Panc1 (cell line): ENCODE measurements around the gene MEX3C. TPM values are rescaled to one million over a fixed set of nuclear protein-coding genes. Genes with fewer than 3 reads are reported as not detected.

ENCODE experiments used
- ATAC-seq: fragments of 200-7000 bp; cut with Tn5 transposase; 2 replicates; pipeline ENCODE4 v1.9.1; 2020; ENCODE audit warnings: mild to moderate bottlenecking, moderate library complexity
- BruUV-seq: library from RNA; stranded (reverse); fragments of 400-500 nt; replicated peaks from 2 replicates; lab custom pipeline; 2021; lab: Mats Ljungman, UMichigan
- CTCF ChIA-PET: fragments of 300-600 bp; sonication (Branson Sonifier 250); formaldehyde crosslinking; loops from one replicate; lab custom pipeline; 2022; ENCODE audit warnings: antibody characterized with exemption; lab: Charles Lee
- POLR2A ChIA-PET: fragments of 300-600 bp; sonication (Branson Sonifier 250); formaldehyde crosslinking; loops from one replicate; lab custom pipeline; 2022; ENCODE audit warnings: antibody characterized with exemption; lab: Charles Lee
- DNase-seq: peaks from one replicate; pipeline ENCODE4 v3.0.0-alpha.2; 2010; ENCODE audit warnings: low read depth, low spot score
- H3K27ac ChIP-seq: 2 replicates; pipeline ENCODE4 v1.5.1; 2011; ENCODE audit warnings: mild to moderate bottlenecking, low read length, inconsistent platforms
- H3K27me3 ChIP-seq: fragments of 200-500 bp; sonication (Bioruptor generic); 2 replicates; pipeline ENCODE4 v1.6.0; 2014; ENCODE audit warnings: low read length, inconsistent platforms; ENCODE audit not compliant: control insufficient read depth, insufficient read depth
- H3K36me3 ChIP-seq: fragments of 200-500 bp; sonication (Bioruptor generic); 2 replicates; pipeline ENCODE4 v1.5.1; 2014; ENCODE audit warnings: inconsistent platforms, mild to moderate bottlenecking, low read length, moderate library complexity; ENCODE audit not compliant: control insufficient read depth, insufficient read depth
- H3K4me1 ChIP-seq: 2 replicates; pipeline ENCODE4 v1.5.1; 2011; ENCODE audit warnings: inconsistent platforms, mild to moderate bottlenecking, low read length, moderate library complexity; ENCODE audit not compliant: control insufficient read depth, insufficient read depth
- H3K4me3 ChIP-seq, 2 experiments: 2 replicates each; pipeline ENCODE4 v1.5.1; 2011 to 2012; ENCODE audit warnings: low read depth in 2 of 2, low read length in 2 of 2, mild to moderate bottlenecking in 2 of 2, inconsistent platforms in 1 of 2, moderate library complexity in 1 of 2
- H3K9me3 ChIP-seq: fragments of 200-500 bp; sonication (Bioruptor generic); 2 replicates; pipeline ENCODE4 v1.5.1; 2014; ENCODE audit warnings: low read depth, mild to moderate bottlenecking, inconsistent platforms, low read length, moderate library complexity; ENCODE audit not compliant: control insufficient read depth, insufficient read depth
- POLR2AphosphoS5 ChIP-seq: IDR thresholded peaks from 2 replicates; pipeline ENCODE4 v1.6.1; 2012; ENCODE audit warnings: mild to moderate bottlenecking, low read depth, low read length, moderate library complexity
- SIN3A ChIP-seq: IDR thresholded peaks from 2 replicates; pipeline ENCODE4 v1.6.1; 2012; ENCODE audit warnings: low read depth, mild to moderate bottlenecking, low read length, moderate library complexity, borderline replicate concordance; ENCODE audit not compliant: insufficient read depth
- TCF7L2 ChIP-seq: IDR thresholded peaks from 2 replicates; pipeline ENCODE4 v1.6.1; 2011; ENCODE audit warnings: mild to moderate bottlenecking, low read depth, low read length, inconsistent platforms
- in situ Hi-C: cut with HindIII; loops from 2 replicates; pipeline ENCODE4 v1.10.0; 2016; ENCODE audit warnings: low sequenced_read_pairs, low pct_unique_long_range_greater_than_20kb
- intact Hi-C: fragments of 100-400 bp; cut with micrococcal nuclease; formaldehyde crosslinking; loops from one replicate; pipeline ENCODE4 v1.10.0; 2022; ENCODE audit not compliant: unreplicated experiment
- total RNA-seq: library from RNA; stranded (reverse); gene quantifications from one replicate; pipeline ENCODE4 v1.2.1, GENCODE V29; 2021; ENCODE audit not compliant: unreplicated experiment
- TF ChIP-seq, protein P1 (sequence below): fragments of 450-650 bp; IDR thresholded peaks from 2 replicates; pipeline ENCODE4 v1.5.1; 2017; ENCODE audit warnings: mild to moderate bottlenecking
- TF ChIP-seq, protein P2 (sequence below), 2 experiments: IDR thresholded peaks; 2 replicates each; pipeline ENCODE4 v1.6.1; 2011 to 2012; ENCODE audit warnings: low read depth in 2 of 2, control low read depth in 1 of 2, low read length in 1 of 2, mild to moderate bottlenecking in 1 of 2, moderate library complexity in 1 of 2; ENCODE audit not compliant: insufficient read depth in 1 of 2

The MEX3C gene
- total RNA-seq, 1 experiment from 2014 or later = 29.0 TPM

DNA sequence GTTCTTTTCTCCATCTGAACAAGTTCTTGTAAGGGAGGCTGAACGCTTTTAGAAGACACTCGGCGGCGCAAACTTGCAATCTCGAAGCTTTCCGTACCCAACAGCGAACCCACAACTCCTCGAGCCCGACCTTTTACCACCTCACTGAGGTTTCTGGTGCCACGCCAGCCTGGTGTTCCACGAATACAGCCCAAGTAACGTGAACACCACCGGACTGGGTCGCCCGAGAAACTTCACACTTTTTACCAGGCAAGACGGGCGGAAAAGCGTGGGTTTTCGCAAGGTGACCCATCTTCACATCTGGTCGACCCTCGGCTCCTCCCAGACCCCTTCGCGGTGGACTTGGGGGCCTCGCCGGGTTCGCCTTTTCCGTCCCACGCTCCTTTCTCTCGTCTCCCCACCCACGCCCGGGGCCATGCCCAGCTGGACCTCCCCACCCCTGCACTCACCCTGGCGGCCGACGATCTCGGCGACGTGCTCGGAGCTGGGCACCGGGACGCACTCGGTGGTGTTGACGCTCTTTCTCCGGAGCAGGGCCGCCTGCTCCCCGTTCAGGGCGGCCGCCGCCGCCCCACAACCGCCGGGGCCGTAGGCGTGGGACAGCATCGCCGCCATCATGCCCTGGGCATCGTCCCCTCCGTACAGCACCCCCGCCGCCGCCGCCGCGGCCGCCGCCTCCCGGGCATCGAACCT is 1.2 kb downstream of the MEX3C start:
- Histone ChIP-seq H3K4me1 (peaks cover 12% of the 10 kb centered on the region), H3K36me3 (no peaks in the 10 kb centered on the region; the same call in 1 of the 2 replicates), H3K27ac (peak overlapping the region; percentile 70), H3K27me3 (no peaks in the 10 kb centered on the region), H3K9me3 (no peaks in the 10 kb centered on the region), H3K4me3 (peak overlapping the region; percentile 77 to 83)
- DNase-seq (no peak), ATAC-seq (no peak)
- POLR2A ChIA-PET = no interaction called here
- intact Hi-C loops (no loop called here), in situ Hi-C loops (no loop called here)
- no peak for TF ChIP-seq POLR2AphosphoS5
- TF ChIP-seq, protein P1, sequence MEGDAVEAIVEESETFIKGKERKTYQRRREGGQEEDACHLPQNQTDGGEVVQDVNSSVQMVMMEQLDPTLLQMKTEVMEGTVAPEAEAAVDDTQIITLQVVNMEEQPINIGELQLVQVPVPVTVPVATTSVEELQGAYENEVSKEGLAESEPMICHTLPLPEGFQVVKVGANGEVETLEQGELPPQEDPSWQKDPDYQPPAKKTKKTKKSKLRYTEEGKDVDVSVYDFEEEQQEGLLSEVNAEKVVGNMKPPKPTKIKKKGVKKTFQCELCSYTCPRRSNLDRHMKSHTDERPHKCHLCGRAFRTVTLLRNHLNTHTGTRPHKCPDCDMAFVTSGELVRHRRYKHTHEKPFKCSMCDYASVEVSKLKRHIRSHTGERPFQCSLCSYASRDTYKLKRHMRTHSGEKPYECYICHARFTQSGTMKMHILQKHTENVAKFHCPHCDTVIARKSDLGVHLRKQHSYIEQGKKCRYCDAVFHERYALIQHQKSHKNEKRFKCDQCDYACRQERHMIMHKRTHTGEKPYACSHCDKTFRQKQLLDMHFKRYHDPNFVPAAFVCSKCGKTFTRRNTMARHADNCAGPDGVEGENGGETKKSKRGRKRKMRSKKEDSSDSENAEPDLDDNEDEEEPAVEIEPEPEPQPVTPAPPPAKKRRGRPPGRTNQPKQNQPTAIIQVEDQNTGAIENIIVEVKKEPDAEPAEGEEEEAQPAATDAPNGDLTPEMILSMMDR = no peak
- TF ChIP-seq TCF7L2 = no peak
- TF ChIP-seq, protein P2, sequence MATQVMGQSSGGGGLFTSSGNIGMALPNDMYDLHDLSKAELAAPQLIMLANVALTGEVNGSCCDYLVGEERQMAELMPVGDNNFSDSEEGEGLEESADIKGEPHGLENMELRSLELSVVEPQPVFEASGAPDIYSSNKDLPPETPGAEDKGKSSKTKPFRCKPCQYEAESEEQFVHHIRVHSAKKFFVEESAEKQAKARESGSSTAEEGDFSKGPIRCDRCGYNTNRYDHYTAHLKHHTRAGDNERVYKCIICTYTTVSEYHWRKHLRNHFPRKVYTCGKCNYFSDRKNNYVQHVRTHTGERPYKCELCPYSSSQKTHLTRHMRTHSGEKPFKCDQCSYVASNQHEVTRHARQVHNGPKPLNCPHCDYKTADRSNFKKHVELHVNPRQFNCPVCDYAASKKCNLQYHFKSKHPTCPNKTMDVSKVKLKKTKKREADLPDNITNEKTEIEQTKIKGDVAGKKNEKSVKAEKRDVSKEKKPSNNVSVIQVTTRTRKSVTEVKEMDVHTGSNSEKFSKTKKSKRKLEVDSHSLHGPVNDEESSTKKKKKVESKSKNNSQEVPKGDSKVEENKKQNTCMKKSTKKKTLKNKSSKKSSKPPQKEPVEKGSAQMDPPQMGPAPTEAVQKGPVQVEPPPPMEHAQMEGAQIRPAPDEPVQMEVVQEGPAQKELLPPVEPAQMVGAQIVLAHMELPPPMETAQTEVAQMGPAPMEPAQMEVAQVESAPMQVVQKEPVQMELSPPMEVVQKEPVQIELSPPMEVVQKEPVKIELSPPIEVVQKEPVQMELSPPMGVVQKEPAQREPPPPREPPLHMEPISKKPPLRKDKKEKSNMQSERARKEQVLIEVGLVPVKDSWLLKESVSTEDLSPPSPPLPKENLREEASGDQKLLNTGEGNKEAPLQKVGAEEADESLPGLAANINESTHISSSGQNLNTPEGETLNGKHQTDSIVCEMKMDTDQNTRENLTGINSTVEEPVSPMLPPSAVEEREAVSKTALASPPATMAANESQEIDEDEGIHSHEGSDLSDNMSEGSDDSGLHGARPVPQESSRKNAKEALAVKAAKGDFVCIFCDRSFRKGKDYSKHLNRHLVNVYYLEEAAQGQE (IDR thresholded peaks at IDR 0.05; ENCODE audit: insufficient read depth in 1 of 2, low read depth in 2 of 2, low read length in 1 of 2) = no peak
- no peak; the same call in 1 of the 2 replicates for TF ChIP-seq SIN3A
- no TSS peak for BruUV-seq
- CTCF ChIA-PET = no interaction called here

DNA sequence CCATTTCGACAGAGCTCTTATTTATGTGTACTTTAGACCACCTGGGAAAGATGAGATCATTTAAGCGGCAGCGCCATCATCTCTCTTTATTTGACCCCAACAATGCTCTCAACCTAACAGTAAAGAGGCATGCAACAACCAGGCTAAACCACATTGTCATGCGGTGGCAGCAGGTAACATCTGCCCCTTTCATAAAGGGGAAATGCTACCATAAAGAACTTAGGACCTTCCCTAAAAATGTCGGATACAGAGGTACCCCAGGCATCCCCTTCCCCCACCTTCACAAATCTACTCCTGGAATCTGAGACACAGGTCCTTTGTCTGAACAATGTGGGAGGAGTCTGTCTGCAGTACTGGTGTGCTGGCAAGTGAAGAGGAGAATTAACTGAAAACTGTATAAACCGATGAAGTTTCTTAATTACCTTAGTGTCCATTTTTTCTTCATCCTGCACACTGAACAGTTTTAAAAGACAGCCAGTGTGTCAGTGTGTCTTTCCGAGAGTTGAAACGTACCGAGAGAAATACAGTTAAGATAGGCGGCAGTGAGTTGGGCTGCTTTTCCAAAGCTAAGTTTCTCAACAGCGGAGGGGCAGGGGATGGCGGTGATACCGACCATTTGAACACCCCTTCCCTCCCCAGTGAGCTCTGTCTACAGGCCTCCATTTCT is 1.9 kb downstream of the MEX3C start:
- Histone ChIP-seq H3K27me3 (no peaks in the 10 kb centered on the region), H3K9me3 (no peaks in the 10 kb centered on the region), H3K4me1 (peaks cover 12% of the 10 kb centered on the region), H3K36me3 (no peaks in the 10 kb centered on the region; the same call in 1 of the 2 replicates), H3K27ac (peak overlapping the region; percentile 70), H3K4me3 (peak overlapping the region; percentile 77 to 83)
- ChIA-PET POLR2A (no interaction called here), CTCF (no interaction called here)
- ATAC-seq (no peak), DNase-seq (no peak)
- TF ChIP-seq TCF7L2 (no peak), SIN3A (0 out of 2 replicates have a peak, but pooled peaks have one; percentile 17)
- no TSS peak for BruUV-seq
- in situ Hi-C loops = no loop called here
- intact Hi-C loops = no loop called here

DNA sequence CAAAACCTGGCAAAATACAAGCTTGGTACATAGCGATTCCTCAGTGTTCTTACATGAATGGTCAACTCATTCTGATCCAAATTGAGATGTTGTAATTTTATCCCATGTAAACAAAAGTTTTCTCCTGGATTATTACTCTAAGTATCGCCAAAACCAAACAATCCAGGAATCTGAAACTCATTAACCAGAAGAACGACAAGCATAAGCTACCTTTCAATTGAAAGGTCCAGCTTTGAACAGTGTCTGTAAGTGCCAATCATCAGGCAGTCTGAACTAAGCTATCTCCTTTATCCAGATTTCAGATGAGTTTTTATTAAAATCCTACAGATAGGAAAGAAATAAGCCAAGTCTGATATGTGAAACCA is 2.4 kb downstream of the MEX3C start:
- Histone ChIP-seq H3K9me3 (no peaks in the 10 kb centered on the region), H3K4me3 (peak overlapping the region; percentile 77 to 83), H3K36me3 (no peaks in the 10 kb centered on the region; the same call in 1 of the 2 replicates), H3K27ac (peak overlapping the region; percentile 70), H3K27me3 (no peaks in the 10 kb centered on the region), H3K4me1 (peaks cover 12% of the 10 kb centered on the region)
- CTCF ChIA-PET = no interaction called here
- BruUV-seq = no TSS peak
- in situ Hi-C loops (no loop called here), intact Hi-C loops (no loop called here)
- DNase-seq (no peak), ATAC-seq (no peak)
- TF ChIP-seq POLR2AphosphoS5 (no peak), SIN3A (no peak), TCF7L2 (no peak)
- TF ChIP-seq, protein P1 = no peak
- TF ChIP-seq, protein P2 (IDR thresholded peaks at IDR 0.05; ENCODE audit: insufficient read depth in 1 of 2, low read depth in 2 of 2, low read length in 1 of 2) = no peak
- POLR2A ChIA-PET = no interaction called here
